ENCODE data around the gene KRTAP20-2. TPM values are rescaled to one million over a fixed set of nuclear protein-coding genes. Genes with fewer than 3 reads are reported as not detected.

Gene KRTAP20-2
- total and polyA plus RNA-seq, 2 of the 8 experiments (the other 6 are each of a cell fraction or from before 2014, with no cell fraction given), result not detected

DNA sequence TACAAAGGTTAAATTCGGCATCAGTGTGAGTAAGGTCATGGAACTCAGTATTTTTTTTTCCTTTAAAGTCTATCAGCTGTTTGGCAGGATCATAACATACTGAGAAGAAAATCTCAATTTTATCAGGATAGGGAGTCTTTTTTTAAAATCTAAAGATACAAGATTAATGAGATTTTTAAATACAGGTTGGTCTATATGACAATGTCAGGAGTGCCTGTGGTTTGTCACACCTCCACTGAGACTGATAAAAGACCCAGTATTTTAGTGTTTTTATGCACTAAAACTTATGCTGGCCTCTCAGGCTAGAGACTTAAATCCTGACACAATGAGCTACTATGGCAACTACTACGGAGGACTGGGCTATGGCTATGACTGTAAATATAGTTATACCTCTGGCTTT, 7.6 kb downstream of the KRTAP20-2 start, which contains the start of gene KRTAP20-3:
Gene KRTAP20-3, plus strand, starts transcription at position 301 of the 400 bp plus-strand sequence.
- 83% methylated on average over 2 of the region's 2 CpGs; no CpG with 5 or more reads in 1 of the 2 experiments for WGBS, 2 experiments (ENCODE audit: extremely low coverage in 1 of 2, insufficient coverage in 1 of 2, insufficient read length in 1 of 2, insufficient replicate concordance in 2 of 2, low coverage in 1 of 2, low lambda C conversion rate in 2 of 2, missing lambda C conversion rate in 1 of 2)
- no peak within 1 kb of the TSS for H3K4me2 ChIP-seq (ENCODE audit: insufficient read depth in 1 of 2, low read depth in 2 of 2, low read length in 2 of 2)
- H4K8ac ChIP-seq (ENCODE audit: extremely low read depth, insufficient read depth, low read length), result no peak within 1 kb of the TSS
- H3K14ac ChIP-seq (ENCODE audit: insufficient read length), result no peak within 1 kb of the TSS
- H3K18ac ChIP-seq (ENCODE audit: extremely low read depth, low read length), result no peak within 1 kb of the TSS
- ChIA-PET CTCF (ENCODE audit: partially characterized antibody) (no interaction called here), POLR2A (ENCODE audit: partially characterized antibody) (no interaction called here)
- no peak within 1 kb of the TSS for H2BK120ac ChIP-seq (replicated peaks; ENCODE audit: low read depth, low read length)
- H2BK5ac ChIP-seq (ENCODE audit: low read depth, low read length), result no peak within 1 kb of the TSS
- no peaks in the 10 kb centered on the region for H3K27me3 ChIP-seq (replicated peaks in 1 of 4; ENCODE audit: control insufficient read depth in 3 of 4, extremely low read depth in 1 of 4, insufficient read depth in 3 of 4, low read length in 3 of 4)
- no peak within 1 kb of the TSS for H3K4ac ChIP-seq (replicated peaks; ENCODE audit: insufficient read length, low read depth, low read length)
- H3K4me3 ChIP-seq (ENCODE audit: extremely low read depth in 1 of 4, insufficient read depth in 2 of 4, low read depth in 3 of 4, low read length in 4 of 4), result no peak within 1 kb of the TSS
- H2AFZ ChIP-seq (ENCODE audit: low read length), result no peak within 1 kb of the TSS
- no peak within 1 kb of the TSS for H2AK5ac ChIP-seq (ENCODE audit: low read depth, low read length)
- H3K9ac ChIP-seq (replicated peaks in 1 of 4; ENCODE audit: extremely low read depth in 1 of 4, low read depth in 3 of 4, low read length in 3 of 4), result no peak within 1 kb of the TSS
- no peak within 1 kb of the TSS for H4K5ac ChIP-seq (ENCODE audit: insufficient read length, low read depth, low read length)
- H3K9me3 ChIP-seq (ENCODE audit: insufficient read depth in 2 of 2, low read depth in 1 of 2, low read length in 1 of 2), result peaks cover 0 to 3% of the 10 kb centered on the region in 2 experiments; a peak in 1 of 4 replicates
- H3K23me2 ChIP-seq (ENCODE audit: low read depth, low read length), result no peaks in the 10 kb centered on the region
- H3K79me1 ChIP-seq (ENCODE audit: low read depth, low read length), result no peaks in the 10 kb centered on the region
- no peak within 1 kb of the TSS for H2BK20ac ChIP-seq (ENCODE audit: low read length)
- H3K36me3 ChIP-seq (ENCODE audit: control insufficient read depth in 2 of 4, insufficient read depth in 4 of 4, low read length in 3 of 4), result no peaks in the 10 kb centered on the region
- H2BK15ac ChIP-seq (ENCODE audit: low read length), result no peak within 1 kb of the TSS
- DNase-seq (ENCODE audit: low read depth in 1 of 2, low spot score in 2 of 2), result no peak
- no peak within 1 kb of the TSS for H3K27ac ChIP-seq (ENCODE audit: low read depth, low read length)
- no peaks in the 10 kb centered on the region for H4K20me1 ChIP-seq (replicated peaks in 1 of 2; ENCODE audit: control insufficient read depth in 1 of 2, insufficient read depth in 2 of 2, low read length in 2 of 2)
- no peaks in the 10 kb centered on the region for H3K79me2 ChIP-seq (ENCODE audit: control insufficient read depth in 1 of 2, insufficient read depth in 2 of 2, low read length in 2 of 2)
- H3K4me1 ChIP-seq (replicated peaks in 1 of 4; ENCODE audit: control insufficient read depth in 3 of 4, insufficient read depth in 4 of 4, low read length in 3 of 4), result no peaks in the 10 kb centered on the region
- no peak within 1 kb of the TSS for H3K56ac ChIP-seq (replicated peaks; ENCODE audit: insufficient read length, low read depth, low read length)
- no peak within 1 kb of the TSS for H2BK12ac ChIP-seq (ENCODE audit: low read depth, low read length)
- H4K91ac ChIP-seq (replicated peaks; ENCODE audit: insufficient read length, low read length), result no peak within 1 kb of the TSS
- no peak within 1 kb of the TSS for H3K23ac ChIP-seq (ENCODE audit: insufficient read length)
- FAIRE-seq, result no peak
- TF ChIP-seq HDAC6 (IDR thresholded peaks at IDR 0.05; ENCODE audit: low read depth, low read length), result no peak
- TF ChIP-seq CTBP2 (IDR thresholded peaks at IDR 0.05; ENCODE audit: borderline replicate concordance, insufficient read depth, insufficient read length, low read length), result no peak
- TF ChIP-seq TAF1 (IDR thresholded peaks at IDR 0.05; ENCODE audit: low read depth, low read length), result no peak
- TF ChIP-seq, protein P1, sequence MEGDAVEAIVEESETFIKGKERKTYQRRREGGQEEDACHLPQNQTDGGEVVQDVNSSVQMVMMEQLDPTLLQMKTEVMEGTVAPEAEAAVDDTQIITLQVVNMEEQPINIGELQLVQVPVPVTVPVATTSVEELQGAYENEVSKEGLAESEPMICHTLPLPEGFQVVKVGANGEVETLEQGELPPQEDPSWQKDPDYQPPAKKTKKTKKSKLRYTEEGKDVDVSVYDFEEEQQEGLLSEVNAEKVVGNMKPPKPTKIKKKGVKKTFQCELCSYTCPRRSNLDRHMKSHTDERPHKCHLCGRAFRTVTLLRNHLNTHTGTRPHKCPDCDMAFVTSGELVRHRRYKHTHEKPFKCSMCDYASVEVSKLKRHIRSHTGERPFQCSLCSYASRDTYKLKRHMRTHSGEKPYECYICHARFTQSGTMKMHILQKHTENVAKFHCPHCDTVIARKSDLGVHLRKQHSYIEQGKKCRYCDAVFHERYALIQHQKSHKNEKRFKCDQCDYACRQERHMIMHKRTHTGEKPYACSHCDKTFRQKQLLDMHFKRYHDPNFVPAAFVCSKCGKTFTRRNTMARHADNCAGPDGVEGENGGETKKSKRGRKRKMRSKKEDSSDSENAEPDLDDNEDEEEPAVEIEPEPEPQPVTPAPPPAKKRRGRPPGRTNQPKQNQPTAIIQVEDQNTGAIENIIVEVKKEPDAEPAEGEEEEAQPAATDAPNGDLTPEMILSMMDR (IDR thresholded peaks at IDR 0.05; ENCODE audit: control extremely low read depth in 1 of 3, insufficient read depth in 1 of 3, low read depth in 1 of 3, low read length in 3 of 3), result no peak
- TF ChIP-seq CHD1 (IDR thresholded peaks at IDR 0.05; ENCODE audit: low read depth, low read length), result no peak
- TF ChIP-seq SIX5 (IDR thresholded peaks at IDR 0.05; ENCODE audit: low read depth, low read length), result no peak
- TF ChIP-seq FOSL1 (IDR thresholded peaks at IDR 0.05; ENCODE audit: insufficient read depth, low read depth, low read length), result no peak
- TF ChIP-seq ASH2L (IDR thresholded peaks at IDR 0.05; ENCODE audit: low read length), result no peak
- no peak for TF ChIP-seq SP2 (IDR thresholded peaks at IDR 0.05; ENCODE audit: low read length)
- no peak for TF ChIP-seq EZH2 (IDR thresholded peaks at IDR 0.05; ENCODE audit: low read depth, low read length, severe bottlenecking)
- no peak for TF ChIP-seq ZNF274 (IDR thresholded peaks at IDR 0.05; ENCODE audit: borderline replicate concordance, extremely low read depth, low read length)
- no peak for TF ChIP-seq EP300 (IDR thresholded peaks at IDR 0.05; ENCODE audit: borderline replicate concordance in 1 of 2, low read depth in 2 of 2, low read length in 2 of 2)
- no peak for TF ChIP-seq JUND (IDR thresholded peaks at IDR 0.05; ENCODE audit: low read length)
